KBM-7 (cell line): Measurements from ENCODE around the gene BRD9.
A peak's percentile ranks its signal among the peaks of the same experiment; 100 is the strongest.

Experiments used
- DNase-seq: peaks from one replicate; pipeline ENCODE4 v3.0.0-alpha.2; 2015
- in situ Hi-C: fragments of 300-500 bp; cut with MboI; formaldehyde crosslinking; loops from 2 replicates; pipeline ENCODE4 v1.14.3; 2020; ENCODE audit warnings: low sequenced_read_pairs, low pct_unique_long_range_greater_than_20kb, mixed read lengths

Gene BRD9

GRCh38 chr5:909994-910768 lies 17.6 kb upstream of the BRD9 start:
- in situ Hi-C loops: no loop called here
- no peak for DNase-seq

- in situ Hi-C loops: no loop called here
- DNase-seq: no peak
Measured at GRCh38 chr5:909086-909485, 16.5 kb upstream of the BRD9 start.

GRCh38 chr5:908172-908571 lies 15.6 kb upstream of the BRD9 start:
- in situ Hi-C loops: no loop called here
- DNase-seq: no peak

GRCh38 chr5:907366-907910 lies 14.8 kb upstream of the BRD9 start:
- no peak for DNase-seq
- in situ Hi-C loops: no loop called here

GRCh38 chr5:905139-905642 lies 12.6 kb upstream of the BRD9 start:
- in situ Hi-C loops: no loop called here

GRCh38 chr5:903756-904096 lies 11.1 kb upstream of the BRD9 start:
- in situ Hi-C loops: no loop called here
- no peak for DNase-seq

More at GRCh38 chr5:905139-905642, 12.6 kb upstream of the BRD9 start:
- no peak for DNase-seq

GRCh38 chr5:902129-902916 lies 9.7 kb upstream of the BRD9 start:
- no peak for DNase-seq
- in situ Hi-C loops: no loop called here

- no peak for DNase-seq
- in situ Hi-C loops: no loop called here
Measured at GRCh38 chr5:900781-901180, 8.2 kb upstream of the BRD9 start.

GRCh38 chr5:893711-894110 lies 1.1 kb upstream of the BRD9 start:
- in situ Hi-C loops: no loop called here
- DNase-seq: no peak

GRCh38 chr5:893137-893506 lies 521 bp upstream of the BRD9 start:
- in situ Hi-C loops: no loop called here
- no peak for DNase-seq

GRCh38 chr5:891837-892393 lies 686 bp downstream of the BRD9 start:
- peak; percentile 43 for DNase-seq
- in situ Hi-C loops: no loop called here

- in situ Hi-C loops: no loop called here
- DNase-seq: peak; percentile 40
Measured at GRCh38 chr5:891117-891836, 1.3 kb downstream of the BRD9 start.

- in situ Hi-C loops: no loop called here
- DNase-seq: no peak
Measured at GRCh38 chr5:889075-889710, 3.4 kb downstream of the BRD9 start.

GRCh38 chr5:888638-889035 lies 4.0 kb downstream of the BRD9 start:
- DNase-seq: no peak
- in situ Hi-C loops: no loop called here

- in situ Hi-C loops: no loop called here
- DNase-seq: no peak
Measured at GRCh38 chr5:887947-888637, 4.5 kb downstream of the BRD9 start.

- DNase-seq: no peak
- in situ Hi-C loops: no loop called here
Measured at GRCh38 chr5:886716-887325, 5.8 kb downstream of the BRD9 start.

GRCh38 chr5:886036-886435 lies 6.6 kb downstream of the BRD9 start:
- no peak for DNase-seq
- in situ Hi-C loops: no loop called here

GRCh38 chr5:885529-885928 lies 7.1 kb downstream of the BRD9 start:
- in situ Hi-C loops: no loop called here
- no peak for DNase-seq
